Stimulated activated CD8-positive, alpha-beta memory T cell treated with anti-CD3 and anti-CD28 coated beads, Interleukin-7, amount 100 ng/mL, for 4 hours (primary cell): Measurements from ENCODE around the gene NPFFR1.
"Not testable (repeated sequence)": the region's sequence is repeated elsewhere in the genome, so short reads cannot be mapped to it uniquely, and the experiment has no call there.

Experiments
- DNase-seq, 2 donors: peaks; one replicate each; pipeline ENCODE4 v3.0.0-alpha.2; 2020; ENCODE audit warnings: low read depth in 2 of 2

NPFFR1 gene

DNA sequence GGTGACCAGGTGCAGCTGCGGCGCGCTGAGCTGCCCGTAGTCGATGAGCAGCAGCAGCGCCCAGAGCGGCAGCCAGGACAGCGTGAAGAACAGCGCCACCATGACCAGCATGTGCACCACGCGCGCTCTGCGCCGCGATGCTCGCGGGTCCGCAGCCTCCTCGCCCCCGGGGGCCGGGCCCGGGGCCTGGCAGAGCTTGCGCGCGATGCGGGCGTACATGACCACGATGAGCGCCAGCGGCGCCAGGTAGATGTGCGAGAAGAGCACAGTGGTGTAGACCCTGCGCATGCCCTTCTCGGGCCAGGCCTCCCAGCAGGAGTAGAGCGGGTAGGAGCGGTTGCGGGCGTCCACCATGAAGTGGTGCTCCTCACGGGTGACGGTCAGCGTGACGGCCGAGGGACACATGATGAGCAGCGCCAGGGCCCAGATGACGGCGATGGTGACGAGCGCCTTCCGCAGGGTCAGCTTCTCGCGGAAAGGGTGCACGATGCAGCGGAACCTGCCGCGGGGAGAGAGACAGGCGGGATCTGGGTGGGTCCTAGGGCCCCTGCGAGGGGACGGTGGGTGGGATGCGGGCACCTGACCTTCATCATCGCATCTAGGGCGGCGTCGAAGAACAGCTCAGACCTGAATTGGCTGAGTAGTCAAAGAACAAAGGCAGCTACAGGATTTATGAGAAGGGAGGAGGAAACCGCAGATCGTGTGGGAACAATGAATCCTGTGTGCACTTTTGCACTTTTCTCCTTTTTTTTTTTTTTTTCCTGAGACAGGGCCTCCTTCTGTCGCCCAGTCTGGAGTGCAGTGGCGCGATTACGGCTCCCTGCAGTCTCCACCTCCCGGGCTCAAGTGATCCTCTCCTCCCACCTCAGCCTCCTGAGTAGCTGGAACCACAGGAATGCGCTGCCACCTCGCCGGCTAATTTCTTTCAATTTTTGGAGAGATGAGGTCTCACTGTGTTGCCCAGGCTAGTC, 28.2 kb downstream of the NPFFR1 start:
- DNase-seq, result no peak

GRCh38 chr10:70254778-70255328, 29.0 kb downstream of the NPFFR1 start:
- no peak for DNase-seq

GRCh38 chr10:70253878-70254765, 29.7 kb downstream of the NPFFR1 start:
- DNase-seq, result no peak

DNA sequence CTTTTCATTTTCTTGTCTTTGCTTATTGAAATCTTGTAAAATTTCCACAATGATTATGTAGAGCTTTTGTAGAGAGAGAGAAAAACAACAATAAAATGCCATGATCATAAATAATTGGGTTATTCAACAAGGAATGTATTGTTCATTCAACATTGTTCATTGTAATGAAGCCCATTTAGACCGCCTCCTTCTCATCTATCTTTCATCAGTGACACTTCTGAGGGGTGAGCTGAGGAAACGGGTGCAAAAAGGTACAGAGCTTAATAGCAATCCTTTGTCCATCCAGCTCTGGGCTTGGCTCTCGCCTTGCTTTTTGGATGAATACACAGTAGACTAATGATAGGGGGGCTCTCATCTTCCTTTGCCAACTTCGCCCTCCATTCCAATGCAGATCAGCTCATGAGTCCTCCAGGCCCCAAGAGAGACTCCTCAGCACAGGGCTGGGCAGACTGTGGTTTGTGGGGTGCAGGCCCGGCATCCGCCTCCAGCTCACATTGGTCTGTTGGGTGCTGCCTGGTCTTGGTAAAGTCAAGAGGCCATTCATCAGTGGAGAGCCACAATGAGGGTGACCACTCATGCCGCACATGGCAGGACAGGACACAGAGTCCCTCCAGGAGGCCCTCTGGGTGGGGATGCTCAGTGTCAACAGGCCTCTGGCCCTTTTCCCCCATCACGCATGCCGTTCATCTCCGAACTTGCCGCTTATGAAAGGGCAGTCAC, 32.7 kb downstream of the NPFFR1 start:
- no peak for DNase-seq

GRCh38 chr10:70247360-70247759, 36.4 kb downstream of the NPFFR1 start:
- DNase-seq, result no peak

- no peak for DNase-seq
Measured at GRCh38 chr10:70241081-70241480, 42.7 kb downstream of the NPFFR1 start.

- DNase-seq, result not testable (repeated sequence)
Measured at GRCh38 chr10:70239986-70240385, 43.8 kb downstream of the NPFFR1 start.

GRCh38 chr10:70239077-70239976, 44.5 kb downstream of the NPFFR1 start:
- DNase-seq, result not testable (repeated sequence)

GRCh38 chr10:70237958-70238536, 45.8 kb downstream of the NPFFR1 start:
- DNase-seq, result not testable (repeated sequence)

DNA sequence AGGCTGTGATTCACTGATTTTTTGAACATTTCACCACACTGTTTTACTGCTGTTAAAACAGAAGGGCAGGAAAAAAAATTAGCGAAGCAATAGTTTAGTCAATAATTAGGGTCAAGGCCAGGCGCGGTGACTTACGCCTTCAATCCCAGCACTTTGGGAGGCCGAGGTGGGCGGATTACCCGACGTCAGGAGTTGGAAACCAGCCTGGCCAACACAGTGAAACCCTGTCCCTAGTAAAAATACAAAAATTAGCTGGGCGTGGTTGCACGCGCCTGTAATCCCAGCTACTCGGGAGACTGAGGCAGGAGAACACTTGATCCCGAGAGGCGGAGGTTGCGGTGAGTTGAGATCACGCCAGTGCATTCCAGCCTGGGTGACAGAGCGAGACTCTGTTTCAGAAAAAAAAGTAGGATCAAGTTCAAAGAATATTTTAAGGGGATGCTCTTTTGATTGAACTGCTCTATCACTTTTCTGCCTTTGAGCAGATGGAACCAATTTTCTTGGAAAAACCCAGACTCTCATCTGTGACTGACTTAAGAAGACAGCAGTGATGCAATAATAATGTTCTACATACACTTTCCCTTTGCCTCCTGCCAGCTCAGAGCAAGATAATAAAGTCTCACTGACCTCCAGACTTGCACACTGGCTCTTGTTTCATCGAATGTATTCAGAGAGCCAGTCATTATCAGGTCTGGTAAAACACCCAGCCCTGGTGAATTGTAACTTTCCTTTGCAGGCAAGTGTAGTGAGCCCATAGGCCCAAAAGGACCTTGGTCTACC, 48.9 kb downstream of the NPFFR1 start:
- DNase-seq, result no peak

- no peak for DNase-seq
Measured at GRCh38 chr10:70233939-70234300, 49.9 kb downstream of the NPFFR1 start.

GRCh38 chr10:70233109-70233938, 50.5 kb downstream of the NPFFR1 start, which contains the start of gene PPA1:
TSS of gene PPA1 (minus strand) at chr10:70233429. CDS start at chr10:70233327, 102 bp downstream.
- peak; percentile 97 to 100 for DNase-seq

GRCh38 chr10:70232859-70233108, 51.0 kb downstream of the NPFFR1 start:
- no peak for DNase-seq

DNA sequence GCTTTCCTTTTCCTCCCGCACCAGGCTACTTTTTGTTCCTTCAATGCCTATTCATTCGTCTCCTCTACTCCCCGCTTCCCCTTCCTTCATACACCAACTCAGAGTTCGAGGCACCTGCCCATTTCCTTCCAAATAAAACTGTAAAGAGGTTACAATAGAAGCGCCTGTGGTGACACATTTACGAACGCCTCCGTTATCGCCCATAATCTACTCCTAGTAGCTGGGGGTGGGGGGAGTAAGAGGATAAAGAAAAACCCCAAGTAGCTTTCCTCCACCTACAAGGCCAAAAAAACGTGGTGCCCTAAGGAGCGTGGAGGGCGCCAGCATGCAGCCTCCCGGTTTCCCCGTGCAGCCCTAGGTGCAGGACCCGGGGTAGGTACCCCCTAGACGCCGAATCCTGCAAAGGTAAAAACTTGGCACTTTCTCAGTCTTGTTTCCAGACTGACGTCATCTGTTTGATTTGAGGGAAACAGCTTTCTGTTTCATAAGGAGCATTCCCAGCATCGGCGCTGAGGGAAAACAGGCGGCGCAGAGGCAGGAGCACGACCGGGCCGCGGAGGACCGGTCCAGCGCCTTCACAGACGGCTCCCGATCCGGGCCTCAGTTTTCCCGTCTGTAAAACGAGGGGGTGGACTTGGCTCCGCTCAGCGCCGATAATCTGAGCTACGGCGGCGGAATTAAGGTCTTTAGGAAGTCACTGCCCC, 51.5 kb downstream of the NPFFR1 start:
- DNase-seq, result peak; percentile 25 to 53

DNA sequence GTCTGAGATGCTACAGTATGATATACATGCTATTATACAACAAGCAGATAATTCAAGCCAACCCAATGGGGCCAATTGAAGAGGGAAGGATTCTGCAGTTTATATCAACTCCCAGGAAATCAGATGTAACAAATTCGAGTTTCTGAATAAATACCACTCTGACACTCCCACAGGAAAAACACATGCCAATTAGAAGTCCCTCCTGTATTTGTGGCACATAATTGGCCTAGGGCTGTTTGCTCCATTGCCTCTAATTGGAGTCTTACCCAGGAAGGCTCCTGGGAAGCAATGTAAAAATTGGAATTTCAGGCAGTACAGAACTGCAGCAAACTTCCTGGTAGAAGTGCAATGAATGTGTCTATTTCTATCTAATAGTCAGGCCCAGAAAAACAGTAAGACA, 55.3 kb downstream of the NPFFR1 start:
- no peak for DNase-seq

GRCh38 chr10:70227548-70228320, 56.1 kb downstream of the NPFFR1 start:
- DNase-seq, result no peak

GRCh38 chr10:70223728-70224127, 60.1 kb downstream of the NPFFR1 start:
- DNase-seq, result no peak
